Activated T-cell treated with anti-CD3 and anti-CD28 coated beads, Interleukin-2, amount 50 U/mL, for 72 hours (primary cell): ENCODE data around the gene TDRD7. TPM values are rescaled to one million over a fixed set of nuclear protein-coding genes. Genes with fewer than 3 reads are reported as not detected.

ENCODE experiments used
- ATAC-seq, 2 donors: fragments of 150-1000 bp; cut with Tn5 transposase; replicated peaks in 1 of 2; 2 replicates each; pipeline ENCODE4 v1.10.0; 2021; ENCODE audit warnings: moderate library complexity in 2 of 2, mild to moderate bottlenecking in 1 of 2
- DNase-seq, 2 donors: peaks; one replicate each; pipeline ENCODE4 v3.0.0; 2021 to 2022; ENCODE audit warnings: mixed read lengths in 1 of 2
- H3K27ac Mint-ChIP-seq: one replicate; pipeline ENCODE4 v1.8.0; 2022; ENCODE audit warnings: mild to moderate bottlenecking, moderate library complexity, mixed read lengths
- H3K27me3 Mint-ChIP-seq: one replicate; pipeline ENCODE4 v1.8.0; 2022; ENCODE audit warnings: low read depth, mixed read lengths
- H3K36me3 Mint-ChIP-seq, 2 donors: one replicate each; pipeline ENCODE4 v1.8.0; 2022; ENCODE audit warnings: mixed read lengths in 2 of 2, mild to moderate bottlenecking in 1 of 2; ENCODE audit not compliant: insufficient read depth in 2 of 2
- H3K4me1 Mint-ChIP-seq: one replicate; pipeline ENCODE4 v1.8.0; 2022; ENCODE audit warnings: low read depth, mixed read lengths
- H3K4me3 Mint-ChIP-seq, 2 donors: one replicate each; pipeline ENCODE4 v1.8.0; 2022; ENCODE audit warnings: mild to moderate bottlenecking in 2 of 2, mixed read lengths in 2 of 2, moderate library complexity in 2 of 2
- H3K9me3 Mint-ChIP-seq, 2 donors: one replicate each; pipeline ENCODE4 v1.8.0; 2022; ENCODE audit warnings: mixed read lengths in 2 of 2
- total RNA-seq, 2 donors: library from RNA; stranded (reverse); gene quantifications; one replicate each; pipeline ENCODE4 v1.2.3, GENCODE V29; 2022

The TDRD7 gene
- total RNA-seq, 2 donors from 2014 or later: 6.7 to 10.1 TPM

DNA sequence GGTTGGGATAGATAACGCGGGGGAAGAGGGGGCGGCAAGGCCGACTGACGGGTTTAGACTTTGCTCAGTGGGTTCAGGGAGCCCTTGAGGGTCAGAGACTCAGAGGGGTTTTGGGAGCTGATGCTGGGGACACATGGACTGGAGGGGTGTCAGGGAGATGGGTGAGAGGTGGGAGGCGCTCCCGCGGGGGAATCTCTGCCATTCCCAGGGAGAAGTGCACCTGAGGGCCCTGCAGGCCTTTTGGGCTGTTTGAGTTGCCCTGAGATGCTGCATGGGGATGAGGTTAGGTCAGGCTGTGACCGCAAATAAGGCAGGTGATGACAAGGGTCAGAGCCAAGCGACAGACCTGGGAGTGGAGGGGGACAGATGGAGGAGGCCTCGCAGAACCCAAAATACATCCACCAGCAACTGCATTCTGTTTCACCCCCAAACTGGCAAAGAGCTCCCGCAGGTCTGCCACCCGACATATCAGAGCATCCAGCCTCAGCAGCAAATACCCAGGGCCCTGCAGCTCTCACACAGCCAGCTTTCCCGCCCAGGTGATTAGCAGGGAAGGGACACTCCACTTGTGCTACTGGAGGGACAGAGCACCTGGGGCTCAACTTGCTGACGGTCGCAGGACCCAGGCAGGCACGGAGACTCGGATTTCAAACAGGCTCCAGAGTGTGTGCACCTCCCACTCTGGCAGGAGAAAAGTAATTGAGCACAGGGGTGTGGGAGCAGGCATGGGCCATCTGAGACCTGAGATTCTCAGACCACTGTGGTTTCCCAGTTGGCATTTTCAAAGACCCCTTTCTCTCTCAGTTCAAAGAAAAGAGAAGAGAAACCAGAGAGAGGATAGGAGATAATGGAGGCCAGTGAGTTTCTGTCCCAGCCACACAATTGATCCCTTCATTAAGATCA is 116.0 kb downstream of the TDRD7 start:
- Mint-ChIP-seq H3K27ac (no peak overlapping the region), H3K4me1 (peaks cover 9% of the 10 kb centered on the region), H3K4me3 (no peak overlapping the region), H3K9me3 (no peaks in the 10 kb centered on the region), H3K36me3 (no peaks in the 10 kb centered on the region), H3K27me3 (peaks cover 24% of the 10 kb centered on the region)
- ATAC-seq (no peak), DNase-seq (no peak)

DNA sequence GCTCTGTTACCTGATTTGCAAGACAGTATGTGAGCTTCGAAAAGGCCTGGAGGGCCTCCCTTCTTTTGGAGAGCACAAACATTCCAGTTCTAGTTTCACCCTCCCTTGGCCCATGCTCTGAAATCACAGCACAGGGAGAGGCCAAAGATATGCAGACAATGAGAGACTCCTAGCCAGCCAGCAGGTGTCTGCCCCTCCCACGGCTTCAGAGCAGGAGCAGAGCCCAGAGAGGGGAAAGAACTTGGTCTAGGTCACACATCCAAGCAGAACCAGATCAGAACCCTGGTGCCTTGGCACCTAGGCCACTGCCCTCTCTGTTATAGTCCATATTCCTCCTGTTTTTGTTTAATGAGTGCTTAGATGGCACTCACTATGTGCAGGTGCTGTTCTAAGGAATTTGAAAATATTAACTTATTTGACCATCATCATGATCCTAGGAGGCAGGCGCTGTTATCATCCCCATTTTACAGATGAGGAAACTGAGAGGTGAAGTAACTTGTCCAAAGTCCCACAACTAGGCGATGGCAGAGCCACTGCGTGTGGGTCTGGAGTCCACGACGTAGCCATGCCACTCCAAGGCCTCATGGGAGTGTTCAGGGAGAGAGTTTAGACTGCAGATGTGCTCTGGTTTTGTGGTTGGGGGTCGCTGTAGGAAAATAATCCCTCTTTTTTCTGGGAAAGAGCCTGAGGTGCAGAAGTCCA is 116.8 kb downstream of the TDRD7 start:
- ATAC-seq (no peak), DNase-seq (no peak)
- H3K9me3 Mint-ChIP-seq: no peaks in the 10 kb centered on the region
- peaks cover 24% of the 10 kb centered on the region for H3K27me3 Mint-ChIP-seq
- H3K27ac Mint-ChIP-seq: no peak overlapping the region
- H3K4me3 Mint-ChIP-seq: no peak overlapping the region
- no peaks in the 10 kb centered on the region for H3K36me3 Mint-ChIP-seq
- H3K4me1 Mint-ChIP-seq: peaks cover 9% of the 10 kb centered on the region

DNA sequence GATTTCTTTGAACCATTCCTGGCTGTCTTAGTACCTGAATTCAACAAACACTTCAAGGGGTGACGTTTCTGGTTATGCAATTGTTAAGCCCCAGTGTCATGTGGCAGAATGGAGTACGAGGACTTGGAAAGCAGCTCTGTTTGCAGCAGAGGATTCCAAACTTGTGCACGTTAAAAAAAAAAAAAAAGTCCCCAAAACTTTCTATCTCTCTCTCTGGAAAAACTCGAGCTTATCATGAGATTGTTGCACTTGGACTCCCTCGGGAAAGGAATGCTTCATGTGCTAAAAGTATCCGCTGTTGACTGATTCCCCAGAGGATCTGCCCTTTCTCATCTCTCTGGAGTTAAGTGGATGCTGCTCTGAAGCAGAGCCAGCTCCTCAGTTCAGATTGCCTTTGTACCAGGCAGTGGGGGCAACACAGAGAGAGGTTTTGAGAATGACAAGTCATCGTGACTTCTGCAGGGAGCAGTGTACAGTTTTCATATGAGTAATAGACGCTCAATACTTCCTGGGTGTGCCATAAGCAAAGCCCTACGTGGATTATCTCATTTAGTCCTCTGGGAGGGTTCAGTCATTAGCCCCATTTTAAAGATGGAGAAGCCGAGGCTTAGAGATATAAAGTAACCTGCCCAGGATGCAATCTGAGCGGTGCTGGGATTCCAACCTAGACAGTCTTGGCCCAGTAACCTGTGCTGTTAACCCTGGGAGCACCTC is 117.6 kb downstream of the TDRD7 start:
- Mint-ChIP-seq H3K9me3 (no peaks in the 10 kb centered on the region), H3K27ac (peak overlapping the region; percentile 16), H3K27me3 (peaks cover 26% of the 10 kb centered on the region), H3K4me3 (peak overlapping the region in 1 of 2 donors; percentile 52), H3K4me1 (peaks cover 9% of the 10 kb centered on the region), H3K36me3 (no peaks in the 10 kb centered on the region)
- DNase-seq (peak; percentile 26 to 35), ATAC-seq (peak; percentile 97 to 100)

GRCh38 chr9:97531888-97532376 is 120.0 kb downstream of the TDRD7 start:
- Mint-ChIP-seq H3K9me3 (no peaks in the 10 kb centered on the region), H3K4me3 (no peak overlapping the region), H3K4me1 (peaks cover 9% of the 10 kb centered on the region), H3K27me3 (peaks cover 29% of the 10 kb centered on the region), H3K36me3 (no peaks in the 10 kb centered on the region), H3K27ac (no peak overlapping the region)
- ATAC-seq (no peak), DNase-seq (no peak)

- Mint-ChIP-seq H3K27ac (no peak overlapping the region), H3K4me3 (no peak overlapping the region), H3K4me1 (peaks cover 9% of the 10 kb centered on the region), H3K9me3 (no peaks in the 10 kb centered on the region), H3K36me3 (no peaks in the 10 kb centered on the region), H3K27me3 (peaks cover 36% of the 10 kb centered on the region)
- DNase-seq (no peak), ATAC-seq (no peak)
Measured at GRCh38 chr9:97534185-97534584, 122.3 kb downstream of the TDRD7 start.

- H3K27ac Mint-ChIP-seq: no peak overlapping the region
- DNase-seq (no peak), ATAC-seq (no peak)
- H3K27me3 Mint-ChIP-seq: peaks cover 31% of the 10 kb centered on the region
- no peaks in the 10 kb centered on the region for H3K9me3 Mint-ChIP-seq
- H3K4me3 Mint-ChIP-seq: no peak overlapping the region
- H3K36me3 Mint-ChIP-seq: no peaks in the 10 kb centered on the region
- H3K4me1 Mint-ChIP-seq: peaks cover under 1% of the 10 kb centered on the region
Measured at GRCh38 chr9:97534961-97535594, 123.2 kb downstream of the TDRD7 start.

DNA sequence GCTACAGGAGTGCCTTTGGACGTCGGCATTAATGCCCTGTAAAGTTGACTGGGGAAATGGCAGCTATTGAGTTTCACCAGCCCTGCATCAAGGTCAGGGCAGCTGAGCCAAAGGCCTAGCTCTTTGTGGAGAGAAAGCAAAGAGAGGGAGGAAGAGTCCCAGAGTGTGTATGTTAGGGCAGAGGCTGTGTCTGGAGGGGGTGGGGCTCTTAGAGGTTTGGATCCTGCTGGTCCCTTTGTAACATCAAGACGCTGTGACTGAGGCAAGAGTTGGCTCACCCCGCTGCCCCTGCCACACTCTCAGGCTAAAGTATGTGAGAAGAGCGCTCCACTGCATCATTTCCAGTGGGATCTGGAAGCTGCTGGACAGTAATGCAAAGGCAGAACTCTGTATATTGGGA is 123.9 kb downstream of the TDRD7 start:
- no peak for ATAC-seq

GRCh38 chr9:97536480-97536879 is 124.6 kb downstream of the TDRD7 start:
- Mint-ChIP-seq H3K9me3 (no peaks in the 10 kb centered on the region), H3K4me1 (no peaks in the 10 kb centered on the region), H3K36me3 (no peaks in the 10 kb centered on the region), H3K27me3 (peaks cover 29% of the 10 kb centered on the region), H3K27ac (no peak overlapping the region), H3K4me3 (no peak overlapping the region)
- DNase-seq (no peak), ATAC-seq (no peak)

More for the DNA sequence above, 123.9 kb downstream of the TDRD7 start:
- no peaks in the 10 kb centered on the region for H3K36me3 Mint-ChIP-seq
- no peaks in the 10 kb centered on the region for H3K4me1 Mint-ChIP-seq
- no peaks in the 10 kb centered on the region for H3K9me3 Mint-ChIP-seq
- H3K27me3 Mint-ChIP-seq: peaks cover 29% of the 10 kb centered on the region
- DNase-seq: no peak
- H3K27ac Mint-ChIP-seq: no peak overlapping the region
- H3K4me3 Mint-ChIP-seq: no peak overlapping the region

GRCh38 chr9:97543561-97543960 is 131.7 kb downstream of the TDRD7 start:
- ATAC-seq: peak in 1 of 2 donors; percentile 67
- no peak overlapping the region for H3K4me3 Mint-ChIP-seq
- H3K9me3 Mint-ChIP-seq: no peaks in the 10 kb centered on the region
- H3K36me3 Mint-ChIP-seq: no peaks in the 10 kb centered on the region
- H3K27me3 Mint-ChIP-seq: peaks cover 14% of the 10 kb centered on the region
- no peaks in the 10 kb centered on the region for H3K4me1 Mint-ChIP-seq
- H3K27ac Mint-ChIP-seq: no peak overlapping the region
- no peak for DNase-seq

- no peak overlapping the region for H3K4me3 Mint-ChIP-seq
- H3K27ac Mint-ChIP-seq: no peak overlapping the region
- no peaks in the 10 kb centered on the region for H3K36me3 Mint-ChIP-seq
- no peak for ATAC-seq
- H3K4me1 Mint-ChIP-seq: no peaks in the 10 kb centered on the region
- peaks cover 22% of the 10 kb centered on the region for H3K27me3 Mint-ChIP-seq
- DNase-seq: no peak
- no peaks in the 10 kb centered on the region for H3K9me3 Mint-ChIP-seq
Measured at GRCh38 chr9:97545486-97545885, 133.6 kb downstream of the TDRD7 start.
